DOHH2 (cell line): ENCODE results near the gene MYL4.

Experiments used
- H3F3A ChIP-seq: fragments of 200-600 bp; sonication (generic), shearing (Covaris generic); 2 replicates; pipeline ENCODE4 v1.6.0; 2016; ENCODE audit warnings: antibody characterized with exemption, mild to moderate bottlenecking; ENCODE audit not compliant: control insufficient read depth, insufficient read depth
- H3K27ac ChIP-seq: fragments of 200-600 bp; sonication (generic); 2 replicates; pipeline ENCODE4 v1.5.1; 2014; ENCODE audit warnings: low read depth, mild to moderate bottlenecking, low read length, moderate library complexity
- H3K27me3 ChIP-seq: fragments of 200-600 bp; sonication (generic); 2 replicates; pipeline ENCODE4 v1.6.1; 2014; ENCODE audit warnings: mild to moderate bottlenecking, low read length, mixed read lengths; ENCODE audit not compliant: control insufficient read depth
- H3K36me3 ChIP-seq: fragments of 200-600 bp; sonication (generic); 2 replicates; pipeline ENCODE4 v1.6.1; 2014; ENCODE audit warnings: mild to moderate bottlenecking, low read length, moderate library complexity, mixed read lengths; ENCODE audit not compliant: control insufficient read depth
- H3K4me1 ChIP-seq: fragments of 200-600 bp; sonication (generic); 2 replicates; pipeline ENCODE4 v1.6.1; 2014; ENCODE audit warnings: mild to moderate bottlenecking, low read length, mixed read lengths; ENCODE audit not compliant: control insufficient read depth
- H3K4me2 ChIP-seq: fragments of 200-600 bp; sonication (generic); 2 replicates; pipeline ENCODE4 v1.6.0; 2014; ENCODE audit warnings: mild to moderate bottlenecking, low read length, moderate library complexity
- H3K4me3 ChIP-seq: fragments of 200-600 bp; sonication (generic); 2 replicates; pipeline ENCODE4 v1.5.1; 2014; ENCODE audit warnings: mild to moderate bottlenecking, low read length, mixed read lengths
- H3K79me2 ChIP-seq: fragments of 200-600 bp; sonication (generic); 2 replicates; pipeline ENCODE4 v1.6.1; 2014; ENCODE audit warnings: mild to moderate bottlenecking, low read length, mixed read lengths; ENCODE audit not compliant: control insufficient read depth
- H3K9me2 ChIP-seq: fragments of 200-600 bp; sonication (generic); replicated peaks from 2 replicates; pipeline ENCODE4 v1.6.1; 2014; ENCODE audit warnings: mild to moderate bottlenecking, low read length, mixed read lengths; ENCODE audit not compliant: control insufficient read depth
- H3K9me3 ChIP-seq: fragments of 200-600 bp; sonication (generic); 2 replicates; pipeline ENCODE4 v1.6.1; 2014; ENCODE audit warnings: antibody characterized with exemption, low read length, mixed read lengths; ENCODE audit not compliant: control insufficient read depth, insufficient read depth
- H4K20me1 ChIP-seq: fragments of 200-600 bp; sonication (generic); 2 replicates; pipeline ENCODE4 v1.6.0; 2014; ENCODE audit warnings: low read depth, mild to moderate bottlenecking, antibody characterized with exemption, low read length, moderate library complexity; ENCODE audit not compliant: control insufficient read depth, insufficient read depth
- CTCF ChIP-seq: fragments of 200-600 bp; sonication (generic); IDR thresholded peaks from one replicate; pipeline ENCODE4 v1.5.1; 2014; ENCODE audit warnings: antibody characterized with exemption, mild to moderate bottlenecking, low read depth, low read length; ENCODE audit not compliant: poor library complexity, severe bottlenecking
- EZH2phosphoT487 ChIP-seq: fragments of 200-600 bp; sonication (generic); IDR thresholded peaks from 2 replicates; pipeline ENCODE4 v1.6.1; 2017; ENCODE audit warnings: borderline replicate concordance, mild to moderate bottlenecking, antibody characterized with exemption, low read length, moderate library complexity, mixed read lengths

Gene MYL4

DNA sequence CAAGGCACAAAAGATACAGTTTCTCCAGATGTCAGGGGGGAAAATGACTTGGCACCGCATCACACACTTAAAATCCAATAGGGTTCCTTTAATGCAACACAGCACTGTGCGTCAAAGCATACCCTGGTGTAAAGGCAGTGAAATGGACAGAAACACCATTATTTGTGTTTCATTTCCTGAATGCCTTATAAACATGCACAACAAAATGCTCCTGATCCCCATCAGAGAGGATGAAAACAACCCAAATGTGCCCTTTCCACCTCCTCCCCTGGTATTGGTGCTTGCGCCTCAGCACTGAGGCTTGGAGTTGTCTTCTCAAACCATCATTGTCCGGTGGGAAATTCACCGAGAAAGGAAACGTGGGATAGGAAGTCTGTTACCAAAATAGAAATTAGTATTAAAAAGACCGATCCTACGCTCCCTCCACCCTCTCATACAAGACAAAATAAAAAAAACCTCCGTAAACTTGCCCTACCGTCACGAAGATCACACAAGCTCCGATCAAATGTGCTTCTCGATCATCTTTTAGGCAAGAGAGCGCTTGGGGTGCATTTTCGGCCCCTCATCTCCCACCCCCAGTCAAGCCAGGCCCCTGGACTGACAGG is 20.8 kb upstream of the MYL4 start:
- H3K9me2 ChIP-seq: no peaks in the 10 kb centered on the region
- peaks cover 61% of the 10 kb centered on the region for H3K4me1 ChIP-seq
- no peak for TF ChIP-seq CTCF
- no peak for TF ChIP-seq EZH2phosphoT487
- no peaks in the 10 kb centered on the region for H3K27me3 ChIP-seq
- H3F3A ChIP-seq: peaks cover 5% of the 10 kb centered on the region
- peaks cover 6% of the 10 kb centered on the region for H4K20me1 ChIP-seq
- H3K27ac ChIP-seq: peak overlapping the region; percentile 66
- H3K36me3 ChIP-seq: peaks cover 33% of the 10 kb centered on the region
- H3K79me2 ChIP-seq: peaks cover 58% of the 10 kb centered on the region
- H3K4me2 ChIP-seq: peak overlapping the region; percentile 69
- no peaks in the 10 kb centered on the region for H3K9me3 ChIP-seq
- peak overlapping the region; percentile 89 for H3K4me3 ChIP-seq

GRCh38 chr17:47188876-47189731 is 20.0 kb upstream of the MYL4 start, which contains the start of gene CDC27:
TSS of gene CDC27 (minus strand) at chr17:47189295. CDS start at chr17:47189172, 123 bp downstream.
- H3K27me3 ChIP-seq: no peaks in the 10 kb centered on the region
- no peak for TF ChIP-seq EZH2phosphoT487
- TF ChIP-seq CTCF: no peak
- H3K36me3 ChIP-seq: peaks cover 30% of the 10 kb centered on the region
- H3K4me2 ChIP-seq: peak within 1 kb of the TSS; percentile 71
- no peaks in the 10 kb centered on the region for H3K9me2 ChIP-seq
- peaks cover 53% of the 10 kb centered on the region for H3K4me1 ChIP-seq
- H3K27ac ChIP-seq: peak within 1 kb of the TSS; percentile 66
- H3K79me2 ChIP-seq: peaks cover 50% of the 10 kb centered on the region
- peak within 1 kb of the TSS; percentile 89 for H3K4me3 ChIP-seq
- H4K20me1 ChIP-seq: peaks cover 6% of the 10 kb centered on the region
- no peaks in the 10 kb centered on the region for H3K9me3 ChIP-seq
- peaks cover 5% of the 10 kb centered on the region for H3F3A ChIP-seq

DNA sequence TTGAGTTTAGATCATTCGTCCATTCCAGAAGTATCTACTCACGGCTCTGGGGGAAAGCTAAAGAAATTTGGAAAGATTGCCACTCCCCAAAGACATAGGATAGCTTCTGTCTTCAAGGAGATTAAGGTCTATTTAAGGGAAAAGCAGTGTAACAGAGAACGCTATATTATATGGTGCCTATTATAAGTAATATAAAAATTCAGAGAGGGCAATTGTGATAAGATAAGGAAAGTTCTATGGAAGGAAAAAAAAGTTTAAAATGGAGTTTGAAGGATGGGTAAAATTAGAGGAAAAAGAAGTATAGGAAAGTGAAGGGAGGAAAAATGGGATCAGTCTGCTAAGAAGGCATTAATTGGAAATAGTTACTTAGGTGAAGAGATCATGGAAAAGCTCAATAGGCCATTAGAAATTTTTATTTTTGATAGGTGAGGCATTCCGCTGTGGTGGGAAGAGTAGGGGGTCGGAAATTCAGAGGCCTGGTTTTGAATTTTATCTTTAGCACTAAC is 19.4 kb upstream of the MYL4 start:
- TF ChIP-seq EZH2phosphoT487: no peak
- TF ChIP-seq CTCF: no peak
- Histone ChIP-seq H3K4me1 (peaks cover 52% of the 10 kb centered on the region), H4K20me1 (peaks cover 6% of the 10 kb centered on the region; the same call in 1 of the 2 replicates), H3K27ac (no peak overlapping the region), H3K79me2 (peaks cover 44% of the 10 kb centered on the region), H3K27me3 (no peaks in the 10 kb centered on the region), H3K4me3 (peak overlapping the region; percentile 89), H3F3A (peaks cover 5% of the 10 kb centered on the region), H3K9me3 (no peaks in the 10 kb centered on the region), H3K9me2 (no peaks in the 10 kb centered on the region), H3K36me3 (peaks cover 26% of the 10 kb centered on the region), H3K4me2 (peak overlapping the region; percentile 71)
